ELF-1 (cell line): Measurements from ENCODE around the gene CTXN3.
"Not testable (repeated sequence)": the region's sequence is repeated elsewhere in the genome, so short reads cannot be mapped to it uniquely, and the experiment has no call there.

Experiments
- DNase-seq: peaks from one replicate; pipeline ENCODE4 v3.0.0-alpha.2; 2016; ENCODE audit warnings: low read depth, low spot score

Gene CTXN3

DNA sequence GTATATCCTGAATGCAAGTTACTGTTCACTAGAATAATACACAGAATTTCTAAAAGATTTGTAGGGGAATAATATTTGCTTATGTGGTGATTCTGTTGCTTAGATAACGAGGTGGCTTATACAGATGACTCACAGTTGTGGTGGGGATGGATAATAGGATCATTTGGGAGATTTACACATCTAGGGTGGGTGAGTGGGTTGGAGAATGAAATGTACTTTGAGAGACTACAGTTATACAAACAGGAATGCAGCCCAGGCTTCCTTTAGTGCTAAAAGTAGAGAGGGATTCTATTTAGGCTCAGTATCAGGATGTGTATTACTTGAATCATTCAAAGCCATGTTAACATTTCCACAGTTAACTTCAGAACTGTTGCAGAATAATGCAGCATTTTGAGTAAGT is 1.8 kb downstream of the CTXN3 start:
- no peak for DNase-seq

DNA sequence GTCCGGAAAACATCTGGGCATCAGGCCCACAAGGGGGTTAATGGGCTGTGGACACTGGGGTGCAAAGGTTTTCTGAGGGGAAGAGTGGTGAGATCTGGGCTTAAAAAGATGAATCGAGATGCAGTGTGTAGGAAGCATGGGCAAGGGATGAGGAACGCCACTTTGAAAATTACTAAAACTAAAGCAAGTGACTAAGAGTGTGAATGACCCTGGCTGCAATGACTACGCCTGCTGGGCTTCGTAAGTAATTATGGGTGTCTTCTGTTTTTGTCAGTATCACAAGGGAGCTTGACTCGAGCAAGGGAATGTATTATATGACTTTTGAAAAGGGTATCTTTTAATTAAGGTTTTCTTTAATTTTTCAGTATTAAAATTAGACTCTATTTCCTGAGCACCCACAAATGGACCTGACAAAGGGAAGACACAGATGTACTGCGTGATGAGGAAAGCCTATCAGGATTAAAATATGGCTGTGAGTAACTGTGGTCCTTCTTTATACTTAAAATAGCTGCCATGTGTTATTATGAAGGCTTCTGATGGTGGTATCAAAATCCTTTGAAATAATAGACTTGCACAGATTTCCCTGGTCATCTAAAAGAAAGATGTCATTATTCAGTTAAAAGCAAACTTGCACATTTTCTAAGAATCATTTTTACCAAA is 4.2 kb downstream of the CTXN3 start:
- DNase-seq, result no peak

DNA sequence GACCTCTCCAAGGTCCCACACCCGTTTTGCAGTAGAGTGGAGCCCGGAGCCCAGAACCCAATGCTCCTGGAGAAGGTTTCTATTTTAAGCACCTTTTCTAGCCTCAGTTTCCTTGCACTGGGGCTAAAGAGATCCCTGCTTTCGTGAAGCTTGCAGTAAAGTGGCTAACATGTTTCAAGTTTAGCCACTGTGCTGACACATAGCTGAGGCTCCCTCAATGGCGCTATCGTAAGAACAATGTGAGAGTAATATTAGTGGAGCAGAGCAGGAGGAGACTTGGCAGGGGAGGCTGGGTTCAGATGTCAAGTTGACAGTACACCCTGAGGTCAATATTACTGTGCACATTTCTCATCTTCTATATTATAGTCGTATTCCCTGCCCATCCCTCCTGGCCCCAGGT is 7.9 kb downstream of the CTXN3 start:
- DNase-seq, result no peak

DNA sequence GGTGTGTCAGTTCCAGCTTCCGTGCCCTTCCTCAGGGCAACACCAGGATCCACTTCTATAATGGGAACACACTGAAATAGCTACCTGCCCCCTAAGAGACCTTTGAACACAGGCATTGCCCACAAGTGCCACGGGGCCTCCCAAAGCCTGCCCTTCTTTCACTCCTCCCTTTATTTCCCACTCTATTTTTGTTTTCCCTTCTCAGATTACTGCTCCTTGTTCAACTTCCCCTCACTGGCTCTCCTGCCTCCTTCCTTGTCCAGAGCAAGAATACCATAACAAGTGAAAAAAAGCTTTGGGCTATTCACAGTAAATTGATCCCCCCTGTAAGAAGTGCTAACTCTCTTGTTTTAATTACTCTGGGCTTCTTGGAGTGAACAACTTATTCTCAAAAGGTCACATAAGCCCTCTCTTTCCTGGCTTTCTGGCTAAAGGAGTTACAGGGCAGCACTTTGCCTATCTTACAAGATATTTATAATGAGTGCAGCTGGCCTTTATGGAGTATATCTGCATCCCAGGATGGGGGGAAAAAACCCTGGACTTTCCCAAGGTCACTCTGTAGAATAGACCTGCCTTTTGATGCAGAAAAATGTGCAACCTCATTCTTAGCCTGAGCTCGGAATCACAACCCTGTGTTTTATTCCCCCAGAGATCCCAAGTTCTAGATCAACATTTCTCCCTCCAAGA is 11.3 kb downstream of the CTXN3 start:
- peak; percentile 22 for DNase-seq

DNA sequence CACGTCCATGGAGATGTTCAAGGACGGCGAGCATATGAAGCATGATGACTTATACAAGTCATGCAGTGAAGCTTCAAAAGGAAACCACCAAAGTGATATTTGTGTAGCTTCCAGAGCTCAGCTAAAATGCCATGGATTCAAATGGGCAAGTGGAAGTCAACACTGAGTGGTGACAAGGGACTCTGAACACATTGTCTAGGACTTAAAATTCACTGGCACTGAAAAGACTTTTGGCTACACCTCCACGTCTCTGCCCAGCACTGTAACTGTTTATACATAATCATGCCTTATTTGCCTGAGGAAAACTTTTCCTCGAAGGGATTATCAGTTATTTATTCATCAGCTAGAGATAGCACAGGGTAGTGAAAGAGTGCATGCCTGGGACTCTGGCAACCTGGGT is 15.2 kb downstream of the CTXN3 start:
- no peak for DNase-seq

DNA sequence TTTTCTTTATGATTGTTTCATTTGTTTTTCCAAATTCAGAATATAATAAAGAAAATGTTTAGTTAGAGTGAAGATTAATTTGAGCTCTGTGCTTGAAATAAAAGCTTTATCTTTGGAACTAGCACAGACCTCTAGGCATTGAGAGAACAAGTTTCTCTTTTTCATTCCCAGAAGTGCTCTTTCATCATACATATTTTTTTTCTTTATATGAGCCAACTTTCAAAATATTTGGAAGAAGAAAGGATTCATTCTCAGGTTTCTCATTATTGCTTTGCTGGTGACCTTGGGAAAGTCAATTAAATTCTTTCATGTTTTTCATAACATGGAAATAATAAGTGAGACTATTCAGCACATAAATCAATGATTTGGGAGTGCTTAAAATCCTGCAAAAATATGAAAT is 16.8 kb downstream of the CTXN3 start:
- no peak for DNase-seq

DNA sequence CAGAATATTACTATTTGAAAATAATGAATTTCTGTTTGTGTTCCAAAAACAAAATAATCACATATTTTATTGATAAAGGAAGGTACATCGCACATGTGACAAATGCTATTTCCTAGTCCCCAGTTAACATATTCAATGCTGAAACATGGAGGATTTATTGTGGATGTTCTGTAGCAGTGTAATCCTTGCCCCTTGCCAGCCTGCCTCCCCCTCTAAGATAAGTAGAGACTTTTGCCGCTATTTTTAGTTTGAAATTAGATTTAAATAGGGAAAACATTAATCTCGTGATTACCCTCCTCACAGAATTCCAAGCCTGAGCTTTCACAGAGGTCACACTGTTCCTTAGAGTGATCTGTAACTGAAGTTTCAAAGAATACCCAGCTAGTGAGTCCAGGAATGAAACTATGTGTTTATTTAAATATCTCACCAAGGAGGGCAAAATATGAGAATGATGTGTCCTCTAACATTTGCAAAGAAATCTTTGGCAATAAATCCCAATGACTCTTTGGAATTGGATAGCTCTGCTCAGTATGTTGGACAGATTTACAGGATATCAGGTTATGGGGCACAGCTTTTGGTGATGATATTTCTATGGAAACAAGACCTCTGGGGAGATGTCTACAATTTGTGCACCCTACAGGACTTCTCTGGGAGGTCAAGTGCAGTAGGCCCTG is 17.3 kb downstream of the CTXN3 start:
- DNase-seq, result no peak

DNA sequence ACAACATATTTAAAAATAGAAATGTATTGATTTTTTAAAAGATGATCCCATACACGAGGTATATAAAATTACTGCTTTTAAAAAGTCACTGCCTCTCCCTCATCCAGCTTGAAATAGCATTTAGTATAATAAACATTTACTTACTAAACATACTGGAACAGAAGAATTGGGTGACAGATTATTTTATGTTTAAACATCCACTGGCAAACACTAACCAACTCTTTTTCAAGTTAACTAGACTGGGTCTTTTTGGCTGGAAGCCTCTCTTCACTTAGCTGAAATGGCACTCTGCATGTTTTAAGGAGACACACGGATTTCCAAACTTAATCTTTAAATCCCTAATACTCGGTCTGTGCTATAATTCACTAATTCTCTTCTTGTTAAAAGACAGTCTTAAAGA is 19.0 kb downstream of the CTXN3 start:
- no peak for DNase-seq

DNA sequence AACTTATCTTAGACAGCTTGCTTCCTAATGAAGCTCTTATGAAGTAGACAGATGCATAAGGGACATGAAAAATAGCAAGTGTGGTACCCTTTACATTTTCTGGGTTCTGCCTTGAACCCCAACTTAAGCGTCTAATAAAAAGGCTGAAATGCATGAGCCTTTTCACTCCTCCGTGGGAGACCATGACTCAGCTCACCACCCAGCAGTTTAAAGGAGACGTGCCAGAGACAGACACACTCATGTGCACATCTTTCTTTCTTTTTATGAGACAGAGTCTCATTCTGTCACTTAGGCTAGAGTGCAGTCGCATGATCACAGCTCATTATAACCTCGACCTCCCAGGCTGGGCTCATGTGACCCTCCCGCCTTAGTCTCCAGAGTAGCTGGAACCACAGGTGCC is 22.3 kb downstream of the CTXN3 start:
- DNase-seq, result no peak

DNA sequence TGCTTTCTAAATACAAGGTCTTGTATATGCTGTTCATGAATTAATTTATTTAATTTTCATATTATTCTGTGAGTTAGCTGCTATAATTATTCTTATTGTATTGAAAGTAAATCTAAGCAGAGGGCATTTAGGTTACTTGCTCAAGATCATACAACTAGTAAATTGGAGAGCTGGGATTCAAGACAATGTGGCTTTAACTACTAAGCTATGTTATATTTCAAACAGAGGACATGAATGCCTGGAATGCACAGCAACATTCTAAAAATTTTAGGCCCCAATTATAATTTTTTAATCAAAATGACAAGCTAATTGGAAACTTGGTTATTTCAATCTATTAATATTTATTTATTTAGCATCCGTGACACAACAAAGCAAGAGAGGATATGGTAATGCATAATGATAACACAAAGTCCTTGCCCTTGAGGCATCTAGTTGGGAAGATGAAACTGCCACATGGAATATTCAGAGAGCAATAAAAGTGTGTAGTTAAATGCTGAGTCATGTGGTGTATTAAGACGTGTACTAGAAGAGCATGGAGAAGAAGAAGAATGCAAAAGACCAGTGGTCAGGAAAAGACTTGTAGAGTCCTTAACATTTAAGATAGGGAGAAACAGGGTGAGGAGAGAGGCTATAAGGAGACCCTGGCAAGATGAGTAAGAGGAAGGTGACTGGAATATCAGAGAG is 24.4 kb downstream of the CTXN3 start:
- DNase-seq, result no peak

DNA sequence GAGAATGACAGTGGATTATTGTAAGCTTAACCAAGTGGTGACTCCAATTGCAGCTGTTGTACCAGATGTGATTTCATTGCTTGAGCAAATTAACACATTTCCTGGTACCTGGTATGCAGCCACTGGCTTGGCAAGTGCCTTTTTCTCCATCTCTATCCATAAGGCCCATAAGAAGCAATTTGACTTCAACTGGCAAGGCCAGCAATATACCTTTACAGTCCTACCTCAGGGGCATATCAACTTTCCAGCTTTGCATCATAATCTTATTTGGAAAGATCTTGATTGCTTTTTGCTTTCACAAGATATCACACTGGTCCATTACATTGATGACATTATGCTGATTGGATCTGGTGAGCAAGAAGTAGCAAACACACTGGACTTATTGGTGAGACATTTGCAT is 28.1 kb downstream of the CTXN3 start:
- DNase-seq, result not testable (repeated sequence)

DNA sequence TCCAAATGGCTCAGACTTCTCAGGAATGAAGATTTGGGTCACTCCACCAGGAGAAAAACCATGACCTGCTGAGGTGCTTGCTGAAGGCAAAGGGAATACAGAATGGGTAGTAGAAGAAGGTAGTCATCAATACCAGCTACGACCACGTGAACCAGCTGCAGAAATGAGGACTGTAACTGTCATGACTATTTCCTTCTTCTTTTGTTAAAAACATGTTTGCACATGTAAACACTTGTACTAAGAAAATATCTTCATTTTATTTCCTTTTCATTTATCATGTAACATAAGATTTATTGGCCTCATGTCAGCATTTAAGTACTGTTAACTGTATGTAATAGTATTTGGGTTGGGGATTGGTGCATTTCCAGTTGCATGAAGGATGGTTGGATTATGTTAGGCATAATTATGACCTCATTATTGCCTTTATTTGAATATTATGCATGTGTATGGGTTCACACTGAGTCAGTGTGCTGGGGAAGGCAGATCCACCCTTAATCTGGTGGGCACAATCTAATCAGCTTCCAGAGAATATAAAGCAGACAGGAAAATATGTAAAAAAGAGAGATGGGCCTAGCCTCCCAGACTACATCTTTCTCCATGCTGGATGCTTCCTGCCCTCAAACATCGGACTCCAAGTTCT is 30.9 kb downstream of the CTXN3 start:
- not testable (repeated sequence) for DNase-seq

DNA sequence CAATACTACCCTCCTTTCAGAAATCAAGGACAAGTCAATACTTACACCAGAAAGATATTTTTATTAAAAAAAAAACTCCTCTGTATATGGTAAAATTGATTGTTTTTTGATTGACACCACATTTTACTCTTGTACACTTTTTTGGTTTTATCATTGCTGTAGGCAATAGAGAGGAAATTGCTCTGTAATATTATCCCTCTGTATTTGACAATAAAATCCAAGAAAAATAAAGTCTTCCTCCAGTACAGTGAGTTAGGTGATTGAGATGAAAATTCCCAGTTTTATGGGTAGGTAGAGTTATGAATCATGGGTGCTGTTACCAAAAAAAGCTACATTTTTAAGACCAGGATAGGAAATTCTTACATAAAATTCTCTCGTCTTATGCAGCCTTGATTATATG is 31.7 kb downstream of the CTXN3 start:
- no peak for DNase-seq

DNA sequence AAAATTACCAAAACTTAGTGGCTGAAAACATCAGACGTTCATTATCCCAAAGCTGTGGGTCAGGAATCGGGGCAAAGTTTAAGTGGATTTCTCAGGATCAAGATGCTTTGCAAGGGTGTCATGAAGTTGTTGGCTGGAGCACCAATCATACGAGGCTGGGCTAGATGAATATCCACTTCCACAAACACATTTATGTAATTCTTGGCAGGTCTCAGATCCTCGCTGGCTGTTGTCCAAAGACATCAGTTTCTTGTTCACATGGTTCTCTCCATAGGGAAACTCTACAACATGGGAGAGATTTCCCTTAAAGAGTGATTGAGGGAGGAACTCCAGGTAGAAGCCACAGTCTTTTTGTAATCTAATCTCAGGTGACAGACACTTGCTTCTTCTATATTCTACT is 34.1 kb downstream of the CTXN3 start:
- DNase-seq, result no peak

DNA sequence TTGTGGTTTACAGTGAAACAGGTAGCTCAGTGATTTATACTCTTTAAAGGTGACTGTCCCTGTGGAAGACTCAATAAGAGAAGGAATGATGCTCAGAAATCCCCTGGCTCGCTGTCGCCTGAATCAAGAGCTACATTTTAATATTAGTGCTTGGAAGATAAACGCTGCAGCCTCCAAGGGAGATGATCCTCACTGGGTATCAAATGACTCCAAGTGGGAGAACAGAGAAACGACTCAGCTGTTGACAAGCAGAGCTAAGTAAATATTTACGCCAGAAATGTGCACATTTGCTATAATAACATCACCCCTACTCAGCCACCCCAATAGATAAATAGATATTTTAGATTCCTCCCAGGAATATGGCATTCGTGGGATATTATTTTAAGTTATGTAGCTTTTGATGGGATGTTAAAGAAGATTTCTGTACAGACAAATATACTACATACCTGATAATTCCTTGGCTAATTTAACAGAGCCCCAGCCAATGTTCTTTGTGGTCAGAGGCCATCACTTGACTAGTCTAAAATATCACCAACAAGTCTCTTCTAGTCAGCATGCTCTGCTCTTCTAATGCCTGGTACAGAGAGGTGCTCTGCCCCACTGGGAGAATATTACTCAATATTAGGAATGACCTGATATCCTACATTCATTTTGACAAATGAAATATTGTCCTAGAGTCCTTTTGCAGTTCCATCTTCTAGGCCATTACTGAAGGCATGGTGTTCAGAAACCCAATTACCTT is 36.0 kb downstream of the CTXN3 start:
- DNase-seq, result no peak

DNA sequence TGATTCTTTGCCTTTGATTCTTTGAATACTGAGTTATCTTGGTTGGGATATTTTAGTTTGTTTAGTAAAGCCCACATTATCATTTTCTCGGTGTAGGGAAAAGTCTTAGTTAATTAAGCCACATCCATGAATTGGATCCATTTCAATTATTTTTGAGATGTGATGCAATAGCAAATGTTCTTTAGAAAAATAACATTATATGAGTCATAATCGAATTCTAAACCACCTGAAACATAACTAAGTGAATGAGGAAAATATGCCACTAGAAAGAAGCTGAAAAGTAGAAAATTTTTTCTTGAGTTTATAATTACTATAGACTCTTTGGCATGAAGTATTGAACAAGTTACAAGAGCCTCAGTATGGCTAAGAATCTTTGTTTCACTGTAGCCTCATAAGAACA is 36.8 kb downstream of the CTXN3 start:
- DNase-seq, result no peak

DNA sequence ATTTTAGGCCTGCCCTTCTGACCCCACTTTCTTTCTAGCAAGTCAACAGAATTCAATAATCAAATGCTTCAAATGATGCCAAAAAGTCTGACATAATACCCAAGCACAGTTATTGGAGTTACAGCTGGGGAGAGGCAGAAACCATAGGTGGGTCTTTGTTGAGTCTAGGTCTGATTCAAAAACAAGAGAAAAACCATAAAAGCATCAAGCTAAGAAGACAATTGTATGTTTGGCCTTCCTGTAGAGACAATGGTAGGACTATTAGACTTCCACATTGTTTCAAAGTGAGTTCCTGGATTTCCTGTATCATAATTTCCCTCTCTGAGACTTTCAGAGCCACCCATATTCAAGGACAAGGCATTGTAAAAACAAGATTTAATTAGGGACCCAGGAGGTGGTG is 37.5 kb downstream of the CTXN3 start:
- DNase-seq, result no peak

DNA sequence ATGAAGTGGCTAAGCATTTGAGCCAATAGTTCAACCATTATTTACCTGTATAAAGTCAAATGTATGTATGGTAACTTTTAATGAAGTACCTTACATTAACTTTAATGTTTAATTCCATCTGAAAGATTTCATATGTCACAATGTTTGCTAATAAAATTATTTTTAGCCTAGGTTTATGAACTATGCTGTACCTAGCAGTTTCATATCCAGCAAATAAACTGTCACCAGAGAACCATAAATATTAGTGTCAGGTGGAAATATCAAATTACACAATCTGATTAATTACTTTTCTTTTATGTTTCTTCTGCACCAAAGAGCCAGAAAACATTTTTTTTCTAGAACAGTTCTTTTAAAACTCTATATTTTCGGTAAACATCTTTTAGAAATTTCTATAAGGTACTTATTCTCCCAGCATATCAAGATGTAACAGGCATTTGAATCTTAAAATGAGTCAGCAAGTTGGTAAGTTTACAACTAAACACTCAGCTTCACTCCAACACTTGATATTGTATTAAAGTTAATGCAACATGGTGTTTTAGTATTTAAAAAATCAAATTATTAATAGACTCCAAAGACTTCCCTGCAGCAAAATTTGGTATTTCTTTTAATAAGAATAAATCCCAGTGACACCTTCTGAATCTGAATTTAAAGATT is 45.8 kb downstream of the CTXN3 start:
- DNase-seq, result no peak

DNA sequence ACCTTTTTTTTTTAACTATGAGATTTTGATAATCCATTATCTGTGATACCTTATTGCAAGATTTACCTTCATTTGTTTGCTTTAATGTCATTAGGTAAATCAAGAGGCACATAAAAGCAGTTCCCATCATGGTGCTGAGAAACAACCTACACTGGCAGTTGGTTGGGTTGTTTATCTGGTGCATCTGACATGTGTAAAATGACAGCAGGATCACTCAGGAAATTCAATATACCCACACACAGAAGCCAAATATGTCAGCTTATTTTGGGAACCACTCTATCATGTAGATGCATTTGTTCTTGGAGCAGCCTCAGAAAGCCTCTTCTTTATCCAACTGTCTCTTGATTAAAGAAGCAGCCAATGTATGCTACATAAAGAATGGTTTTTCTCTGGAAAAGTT is 46.5 kb downstream of the CTXN3 start:
- no peak for DNase-seq

DNA sequence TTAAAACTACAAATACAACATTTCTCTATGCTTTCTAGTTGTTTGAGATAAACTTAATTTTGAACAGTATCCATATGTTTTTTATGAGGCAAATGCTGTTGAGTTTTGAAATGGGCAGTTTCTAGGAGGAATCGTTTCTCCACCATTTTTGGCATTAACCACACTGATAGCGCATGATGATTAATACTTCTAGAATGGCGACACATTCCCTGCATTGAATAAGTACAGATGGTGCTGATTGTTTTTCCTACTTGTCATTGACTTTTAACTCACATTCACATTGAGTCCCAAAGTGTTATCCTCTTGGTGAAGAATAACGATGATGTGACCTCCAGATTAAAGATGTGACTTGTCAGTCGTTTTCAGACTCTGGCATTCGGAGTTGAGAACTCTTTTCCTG is 47.8 kb downstream of the CTXN3 start:
- DNase-seq, result no peak
